Uterus (tissue), 4 donors: ENCODE measurements around the gene MYBPH. TPM values are rescaled to one million over a fixed set of nuclear protein-coding genes. Genes with fewer than 3 reads are reported as not detected.

Experiments used
- DNase-seq, 2 donors: peaks; one replicate each; pipeline ENCODE4 v3.0.0-alpha.2; 2019 to 2020
- H3K27ac ChIP-seq, 2 donors: fragments of 200-600 bp; sonication (generic); 1 replicate in 1 of 2; 2 replicates in 1 of 2; pipeline ENCODE4 v1.5.1; 2016 to 2018
- H3K27me3 ChIP-seq, 2 donors: fragments of 200-600 bp; sonication (generic); one replicate each; pipeline ENCODE4 v1.5.1; 2018 to 2019; ENCODE audit warnings: control low read depth in 1 of 2
- H3K36me3 ChIP-seq, 2 donors: fragments of 200-600 bp; sonication (generic); one replicate each; pipeline ENCODE4 v1.5.1; 2019; ENCODE audit warnings: control low read depth in 1 of 2
- H3K4me1 ChIP-seq, 2 donors: fragments of 200-600 bp; sonication (generic); one replicate each; pipeline ENCODE4 v1.5.1; 2018 to 2019; ENCODE audit warnings: control low read depth in 1 of 2
- H3K4me3 ChIP-seq, 2 donors: fragments of 200-600 bp; sonication (generic); 1 replicate in 1 of 2; 2 replicates in 1 of 2; pipeline ENCODE4 v1.5.1; 2018 to 2019; ENCODE audit warnings: mild to moderate bottlenecking in 1 of 2
- H3K9me3 ChIP-seq, 2 donors: fragments of 200-600 bp; sonication (generic); one replicate each; pipeline ENCODE4 v1.5.1; 2019; ENCODE audit warnings: control low read depth in 1 of 2
- POLR2A ChIP-seq, 2 donors: fragments of 450-650 bp; IDR thresholded peaks; one replicate each; pipeline ENCODE4 v1.6.1; 2016; ENCODE audit warnings: antibody characterized with exemption in 2 of 2, mild to moderate bottlenecking in 1 of 2, moderate library complexity in 1 of 2
- intact Hi-C: fragments of 100-400 bp; cut with DNase I; formaldehyde crosslinking; loops from one replicate; pipeline ENCODE4 v1.15.1; 2023; ENCODE audit warnings: low total_unique reads
- total RNA-seq, 4 donors: library from RNA; depleted of rRNA in 3 of 4; stranded (reverse); fragments of >200 nt in 3 of 4; gene quantifications; one replicate each; pipeline versions ENCODE4 v1.1.0 to v1.2.4, GENCODE V29; 2014 to 2023
- TF ChIP-seq, protein P1 (sequence below), 4 experiments: fragments of 200-600 bp in 2 of 4; fragments of 450-650 bp in 2 of 4; sonication (generic) in 2 of 4; IDR thresholded peaks; one replicate each; pipeline ENCODE4 v1.5.1; 2016 to 2019; ENCODE audit warnings: antibody characterized with exemption in 4 of 4, mild to moderate bottlenecking in 2 of 4, moderate library complexity in 1 of 4
- donor health status: DM: yes; HTN: yes; CAD: no.

The MYBPH gene
- total RNA-seq, 4 donors from 2014 or later = 0.64 TPM; not detected in 3

DNA sequence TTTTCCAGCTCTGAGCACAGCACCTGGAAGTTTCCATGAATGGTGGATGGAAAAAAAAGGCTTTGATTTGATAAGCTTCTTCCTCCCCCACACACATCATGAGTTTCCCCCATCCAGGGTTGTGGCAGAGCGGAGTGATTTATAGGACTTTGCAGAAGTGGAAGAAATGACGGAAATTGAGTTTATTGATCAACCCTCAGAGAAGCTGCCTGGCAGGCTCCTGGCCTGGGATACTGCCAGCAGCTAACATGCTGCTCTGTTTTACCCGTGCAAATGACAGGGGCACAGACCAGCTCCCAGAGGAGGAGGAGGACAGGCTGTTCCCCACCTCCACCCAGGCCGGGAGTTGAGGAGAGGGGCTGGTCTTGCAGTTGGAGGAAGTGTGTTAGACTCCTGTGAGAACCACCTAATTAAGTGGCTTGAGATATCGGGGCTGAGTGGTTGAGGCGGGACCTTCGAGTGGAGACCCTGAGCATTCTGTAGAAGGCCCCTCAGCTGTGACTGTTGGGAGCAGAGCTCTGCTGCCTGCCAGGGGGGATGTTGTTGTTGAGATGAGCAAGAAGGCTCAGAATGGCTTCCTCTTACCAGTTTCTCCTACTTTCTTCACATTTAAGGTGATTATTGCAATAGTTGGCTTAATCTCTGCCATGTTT, 26.3 kb downstream of the MYBPH start:
- no peak for TF ChIP-seq POLR2A (IDR thresholded peaks at IDR 0.05)
- TF ChIP-seq, protein P1, sequence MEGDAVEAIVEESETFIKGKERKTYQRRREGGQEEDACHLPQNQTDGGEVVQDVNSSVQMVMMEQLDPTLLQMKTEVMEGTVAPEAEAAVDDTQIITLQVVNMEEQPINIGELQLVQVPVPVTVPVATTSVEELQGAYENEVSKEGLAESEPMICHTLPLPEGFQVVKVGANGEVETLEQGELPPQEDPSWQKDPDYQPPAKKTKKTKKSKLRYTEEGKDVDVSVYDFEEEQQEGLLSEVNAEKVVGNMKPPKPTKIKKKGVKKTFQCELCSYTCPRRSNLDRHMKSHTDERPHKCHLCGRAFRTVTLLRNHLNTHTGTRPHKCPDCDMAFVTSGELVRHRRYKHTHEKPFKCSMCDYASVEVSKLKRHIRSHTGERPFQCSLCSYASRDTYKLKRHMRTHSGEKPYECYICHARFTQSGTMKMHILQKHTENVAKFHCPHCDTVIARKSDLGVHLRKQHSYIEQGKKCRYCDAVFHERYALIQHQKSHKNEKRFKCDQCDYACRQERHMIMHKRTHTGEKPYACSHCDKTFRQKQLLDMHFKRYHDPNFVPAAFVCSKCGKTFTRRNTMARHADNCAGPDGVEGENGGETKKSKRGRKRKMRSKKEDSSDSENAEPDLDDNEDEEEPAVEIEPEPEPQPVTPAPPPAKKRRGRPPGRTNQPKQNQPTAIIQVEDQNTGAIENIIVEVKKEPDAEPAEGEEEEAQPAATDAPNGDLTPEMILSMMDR (IDR thresholded peaks at IDR 0.05) = no peak
- H3K4me1 ChIP-seq = no peaks in the 10 kb centered on the region
- no peak overlapping the region for H3K4me3 ChIP-seq
- DNase-seq = no peak
- H3K36me3 ChIP-seq = no peaks in the 10 kb centered on the region
- H3K9me3 ChIP-seq = no peaks in the 10 kb centered on the region
- no peaks in the 10 kb centered on the region for H3K27me3 ChIP-seq
- intact Hi-C loops = no loop called here
- no peak overlapping the region for H3K27ac ChIP-seq

DNA sequence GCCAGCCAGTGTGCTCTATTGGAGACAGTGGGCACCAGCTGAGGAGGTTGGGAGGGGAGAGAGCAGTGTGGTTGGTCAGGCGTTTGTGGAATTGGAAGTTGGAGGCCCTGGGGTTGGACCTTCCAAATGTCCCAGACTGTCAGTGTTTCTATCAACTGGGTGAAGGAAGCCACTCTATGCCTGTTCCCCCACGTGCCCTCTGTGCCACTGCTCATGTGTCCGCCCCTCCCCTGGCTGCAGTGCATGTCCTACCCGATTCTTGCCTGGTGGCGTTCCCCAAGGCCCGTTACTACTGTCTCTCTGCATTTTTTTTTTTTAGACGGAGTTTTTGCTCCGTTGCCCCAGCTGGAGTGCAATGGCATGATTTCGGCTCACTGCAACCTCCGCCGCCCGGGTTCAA, 27.0 kb downstream of the MYBPH start:
- H3K4me1 ChIP-seq = no peaks in the 10 kb centered on the region
- H3K27ac ChIP-seq = no peak overlapping the region
- intact Hi-C loops = no loop called here
- H3K36me3 ChIP-seq = no peaks in the 10 kb centered on the region
- TF ChIP-seq POLR2A (IDR thresholded peaks at IDR 0.05) = no peak
- TF ChIP-seq, protein P1 (IDR thresholded peaks at IDR 0.05) = no peak
- H3K27me3 ChIP-seq = no peaks in the 10 kb centered on the region
- H3K9me3 ChIP-seq = no peaks in the 10 kb centered on the region
- DNase-seq = no peak
- no peak overlapping the region for H3K4me3 ChIP-seq

DNA sequence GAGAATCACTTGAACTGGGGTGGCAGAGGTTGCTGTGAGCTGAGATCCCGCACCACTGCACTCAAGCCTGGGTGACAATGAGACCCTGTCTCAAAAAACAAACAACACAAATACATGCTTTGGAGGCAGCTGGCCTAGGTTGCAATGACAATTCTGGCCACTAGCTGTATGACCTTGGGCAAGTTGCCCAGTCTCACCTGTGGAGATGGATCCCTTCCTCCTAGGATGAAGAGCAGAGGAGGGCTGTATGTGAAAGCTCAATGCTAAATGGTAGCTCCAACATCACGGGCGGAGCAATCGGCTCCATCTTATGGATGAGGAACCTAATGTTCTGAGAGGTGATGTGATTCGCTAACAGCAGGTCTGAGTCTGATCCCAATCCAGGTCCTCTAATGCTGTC, 27.5 kb downstream of the MYBPH start:
- H3K4me3 ChIP-seq = no peak overlapping the region
- no peaks in the 10 kb centered on the region for H3K27me3 ChIP-seq
- TF ChIP-seq, protein P1 (IDR thresholded peaks at IDR 0.05) = no peak
- no peak for TF ChIP-seq POLR2A (IDR thresholded peaks at IDR 0.05)
- no peaks in the 10 kb centered on the region for H3K4me1 ChIP-seq
- H3K27ac ChIP-seq = no peak overlapping the region
- H3K9me3 ChIP-seq = no peaks in the 10 kb centered on the region
- intact Hi-C loops = no loop called here
- no peak for DNase-seq
- H3K36me3 ChIP-seq = no peaks in the 10 kb centered on the region

DNA sequence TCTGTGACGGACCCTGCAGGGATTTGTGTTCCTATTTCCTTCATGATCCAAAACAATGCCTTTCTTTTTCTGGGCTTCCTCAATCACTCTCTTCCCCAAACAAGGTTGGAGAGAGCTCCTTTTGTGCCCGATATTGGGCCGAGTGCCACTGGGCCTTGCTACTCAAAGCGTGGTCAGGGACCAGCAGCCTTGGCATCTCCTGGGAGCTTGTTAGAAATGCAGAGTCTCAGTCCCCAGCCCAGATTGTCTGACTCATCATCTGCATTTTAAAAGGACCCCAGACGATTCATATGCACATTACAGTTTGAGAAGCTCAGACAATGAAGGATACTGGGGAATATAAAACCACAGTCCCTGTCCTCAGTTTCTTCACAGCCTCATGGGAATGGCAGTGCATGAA, 28.2 kb downstream of the MYBPH start:
- Histone ChIP-seq H3K36me3 (no peaks in the 10 kb centered on the region), H3K27ac (no peak overlapping the region), H3K4me3 (no peak overlapping the region), H3K9me3 (no peaks in the 10 kb centered on the region), H3K27me3 (no peaks in the 10 kb centered on the region), H3K4me1 (no peaks in the 10 kb centered on the region)
- no peak for DNase-seq
- TF ChIP-seq POLR2A (IDR thresholded peaks at IDR 0.05) = no peak
- TF ChIP-seq, protein P1 (IDR thresholded peaks at IDR 0.05) = no peak
- intact Hi-C loops = no loop called here

DNA sequence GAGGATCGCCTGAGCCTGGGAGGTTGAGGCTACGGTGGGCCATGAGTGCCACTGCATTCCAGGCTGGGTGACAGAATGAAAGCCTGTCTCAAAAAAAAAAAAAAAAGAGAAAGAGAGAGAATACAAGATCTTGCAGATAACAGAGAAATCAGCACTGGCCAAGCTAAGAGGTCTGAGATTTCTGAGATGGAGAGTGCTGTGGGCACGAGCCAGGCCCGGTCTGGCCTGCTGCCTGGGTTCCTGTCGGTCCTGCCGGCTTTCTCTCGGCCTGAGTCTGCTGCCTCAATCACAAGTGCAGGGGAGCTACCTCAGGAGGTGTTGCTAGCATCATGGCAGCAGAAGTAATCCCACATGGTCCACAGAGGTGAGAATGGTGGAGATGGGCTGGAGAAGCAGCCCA, 29.1 kb downstream of the MYBPH start:
- Histone ChIP-seq H3K9me3 (no peaks in the 10 kb centered on the region), H3K4me1 (no peaks in the 10 kb centered on the region), H3K4me3 (no peak overlapping the region), H3K27me3 (no peaks in the 10 kb centered on the region), H3K27ac (no peak overlapping the region), H3K36me3 (no peaks in the 10 kb centered on the region)
- TF ChIP-seq, protein P1 (IDR thresholded peaks at IDR 0.05) = no peak
- TF ChIP-seq POLR2A (IDR thresholded peaks at IDR 0.05) = no peak
- no peak for DNase-seq
- intact Hi-C loops = no loop called here
